HepG2 (cell line): ENCODE measurements around the gene TMEM41B. TPM values are rescaled to one million over a fixed set of nuclear protein-coding genes. Genes with fewer than 3 reads are reported as not detected.

Experiments used
- ATAC-seq: fragments of 200-7000 bp; cut with Tn5 transposase; 3 replicates; pipeline ENCODE4 v1.9.1; 2020; ENCODE audit warnings: mild to moderate bottlenecking, moderate library complexity
- BruUV-seq: library from RNA; stranded (reverse); fragments of 400-500 nt; replicated peaks from 2 replicates; lab custom pipeline; 2021; lab: Mats Ljungman, UMichigan
- CTCF ChIA-PET: fragments of 300-600 bp; formaldehyde crosslinking; extraction: SDS; loops from one replicate; lab custom pipeline; 2021; ENCODE audit warnings: low total read pairs, inconsistent platforms, low intra/inter-chr PET ratio; lab: Yijun Ruan, JAX
- POLR2A ChIA-PET: fragments of 350-600 bp; sonication (Branson Sonifier 250); formaldehyde crosslinking; loops from one replicate; lab custom pipeline; 2020; ENCODE audit warnings: antibody characterized with exemption, inconsistent platforms; lab: Yijun Ruan, JAX
- DNase-seq: peaks from one replicate; pipeline ENCODE4 v3.0.0-alpha.2; 2015; ENCODE audit warnings: low spot score
- FAIRE-seq: peaks from 3 replicates; lab custom pipeline; 2011; peaks lifted over from hg19 to GRCh38; lab: Jason Lieb, UNC
- H2AFZ ChIP-seq: one replicate; pipeline ENCODE4 v1.6.1; 2011; ENCODE audit warnings: low read length, inconsistent platforms
- H3K27ac ChIP-seq: fragments of 300-600 bp; 3 replicates; pipeline ENCODE4 v1.8.0; 2011; ENCODE audit warnings: mixed run types, mild to moderate bottlenecking, mixed read lengths, low read length, inconsistent platforms; ENCODE audit not compliant: insufficient read depth; ENCODE audit errors: extremely low read length
- H3K27me3 ChIP-seq, 2 experiments: fragments of 200-600 bp in 1 of 2; 2 replicates in 1 of 2; 3 replicates in 1 of 2; pipeline versions ENCODE4 v1.6.0 to v1.8.0; 2011; ENCODE audit warnings: low read length in 2 of 2, mild to moderate bottlenecking in 2 of 2, moderate library complexity in 2 of 2, inconsistent platforms in 1 of 2; ENCODE audit not compliant: insufficient read depth in 2 of 2, control insufficient read depth in 1 of 2
- H3K36me3 ChIP-seq, 2 experiments: fragments of 200-600 bp in 1 of 2; replicated peaks in 1 of 2; 2 replicates in 1 of 2; 3 replicates in 1 of 2; pipeline versions ENCODE4 v1.5.1 to v1.8.0; 2011; ENCODE audit warnings: low read length in 2 of 2, inconsistent platforms in 1 of 2; ENCODE audit not compliant: insufficient read depth in 2 of 2, control insufficient read depth in 1 of 2
- H3K4me1 ChIP-seq: 2 replicates; pipeline ENCODE4 v1.5.1; 2012; ENCODE audit warnings: low read length, inconsistent platforms; ENCODE audit not compliant: insufficient read depth
- H3K4me2 ChIP-seq: 2 replicates; pipeline ENCODE4 v1.6.0; 2011; ENCODE audit warnings: low read depth, low read length, inconsistent platforms
- H3K4me3 ChIP-seq, 3 experiments: fragments of 200-600 bp in 1 of 3; sonication (generic), shearing (Covaris generic) in 1 of 3; replicated peaks in 1 of 3; 2 replicates each; pipeline ENCODE4 v1.5.1; 2011 to 2016; ENCODE audit warnings: low read length in 3 of 3, inconsistent platforms in 2 of 3, low read depth in 2 of 3, mild to moderate bottlenecking in 2 of 3, control low read depth in 1 of 3, mixed read lengths in 1 of 3; ENCODE audit not compliant: insufficient read depth in 1 of 3
- H3K79me2 ChIP-seq: one replicate; pipeline ENCODE4 v1.6.1; 2011; ENCODE audit warnings: low read length, inconsistent platforms; ENCODE audit not compliant: insufficient read depth
- H3K9ac ChIP-seq: 2 replicates; pipeline ENCODE4 v1.6.0; 2011; ENCODE audit warnings: mild to moderate bottlenecking, low read depth, low read length, inconsistent platforms; ENCODE audit not compliant: insufficient read depth
- H3K9me3 ChIP-seq: 2 replicates; pipeline ENCODE4 v1.5.1; 2012; ENCODE audit warnings: mild to moderate bottlenecking, low read length
- H4K20me1 ChIP-seq: 2 replicates; pipeline ENCODE4 v1.6.0; 2011; ENCODE audit warnings: inconsistent platforms, mild to moderate bottlenecking, low read length, moderate library complexity; ENCODE audit not compliant: insufficient read depth
- ADNP ChIP-seq: sonication (generic); formaldehyde crosslinking; IDR thresholded peaks from 2 replicates; pipeline ENCODE4 v1.4.0; 2020; ENCODE audit warnings: missing genetic modification reagents
- BCL6 ChIP-seq: IDR thresholded peaks from 2 replicates; pipeline ENCODE4 v1.6.1; 2016; ENCODE audit warnings: missing genetic modification reagents, missing compliant biosample characterization
- MTF1 ChIP-seq: sonication (generic); formaldehyde crosslinking; IDR thresholded peaks from 2 replicates; pipeline ENCODE4 v1.5.0; 2020; ENCODE audit warnings: missing genetic modification reagents
- POGZ ChIP-seq: sonication (generic); formaldehyde crosslinking; IDR thresholded peaks from 2 replicates; pipeline ENCODE4 v1.4.0; 2020; ENCODE audit warnings: mild to moderate bottlenecking, missing genetic modification reagents
- RBFOX2 ChIP-seq: fragments of 200-400 bp; formaldehyde crosslinking; IDR thresholded peaks from 2 replicates; pipeline ENCODE4 v1.6.1; 2017; ENCODE audit warnings: low read depth, mild to moderate bottlenecking, low read length
- SATB2 ChIP-seq: sonication (generic); formaldehyde crosslinking; IDR thresholded peaks from 2 replicates; pipeline ENCODE4 v1.5.0; 2020; ENCODE audit warnings: missing genetic modification reagents
- SRSF4 ChIP-seq: fragments of 200-400 bp; formaldehyde crosslinking; IDR thresholded peaks from one replicate; pipeline ENCODE4 v1.6.1; 2018; ENCODE audit warnings: mild to moderate bottlenecking, low read depth, low read length, moderate library complexity; ENCODE audit not compliant: poor library complexity, severe bottlenecking
- TMF1 ChIP-seq: sonication (generic); formaldehyde crosslinking; IDR thresholded peaks from 2 replicates; pipeline ENCODE4 v1.8.1; 2022; ENCODE audit warnings: low read depth, missing genetic modification reagents
- ZNF280D ChIP-seq: sonication (generic); formaldehyde crosslinking; IDR thresholded peaks from 2 replicates; pipeline ENCODE4 v1.5.1; 2020; ENCODE audit warnings: mild to moderate bottlenecking, missing genetic modification reagents
- ZNF296 ChIP-seq: sonication (generic); formaldehyde crosslinking; conservative IDR thresholded peaks from 2 replicates; pipeline ENCODE4 v1.5.0; 2020; ENCODE audit warnings: mild to moderate bottlenecking, missing genetic modification reagents
- ZNF337 ChIP-seq: sonication (generic); formaldehyde crosslinking; IDR thresholded peaks from 2 replicates; pipeline ENCODE4 v1.5.1; 2020; ENCODE audit warnings: missing genetic modification reagents, low read depth, mild to moderate bottlenecking, borderline replicate concordance
- ZNF484 ChIP-seq: sonication (generic); formaldehyde crosslinking; IDR thresholded peaks from 2 replicates; pipeline ENCODE4 v1.5.1; 2020; ENCODE audit warnings: mild to moderate bottlenecking, low read depth, missing genetic modification reagents, borderline replicate concordance
- ZNF569 ChIP-seq: sonication (generic); formaldehyde crosslinking; IDR thresholded peaks from 2 replicates; pipeline ENCODE4 v1.5.0; 2020; ENCODE audit warnings: mild to moderate bottlenecking, missing genetic modification reagents, moderate library complexity, borderline replicate concordance
- WGBS: methylation state at CpG from one replicate; pipeline ENCODE4 v1.1.6; 2017; ENCODE audit warnings: low lambda C conversion rate; 5-methylcytosine and 5-hydroxymethylcytosine counted together
- in situ Hi-C: cut with HindIII; loops from 2 replicates; pipeline ENCODE4 v1.10.0; 2017; ENCODE audit warnings: low pct_unique_long_range_greater_than_20kb; ENCODE audit not compliant: extremely low pct_ligation_motif_present
- intact Hi-C: fragments of 100-400 bp; cut with micrococcal nuclease; formaldehyde crosslinking; loops from one replicate; pipeline ENCODE4 v1.10.0; 2022; ENCODE audit not compliant: unreplicated experiment
- polyA plus RNA-seq, 8 experiments: library from polyadenylated mRNA; depleted of rRNA in 3 of 8; stranded (reverse) in 7 of 8; unstranded in 1 of 8; fragments of >200 nt; fragmentation: Illumina TruSeq in 4 of 8; extraction: Trizol in 4 of 8; gene quantifications; 2 replicates each; pipeline versions ENCODE4 v1.2.1 to v1.2.3, GENCODE V29; 2011 to 2016; ENCODE audit warnings: low read depth in 4 of 8, missing spikeins in 1 of 8, mixed read lengths in 1 of 8; ENCODE audit not compliant: insufficient read depth in 1 of 8
- total RNA-seq, 5 experiments: library from RNA; depleted of rRNA; stranded (reverse); fragments of >200 nt; fragmentation: Illumina TruSeq; extraction: Trizol; gene quantifications; 2 replicates each; pipeline ENCODE4 v1.2.3, GENCODE V29; 2016; ENCODE audit warnings: low read depth in 1 of 5
- TF ChIP-seq, protein P1 (sequence below): sonication (generic); formaldehyde crosslinking; IDR thresholded peaks from 2 replicates; pipeline ENCODE4 v1.5.0; 2020; ENCODE audit warnings: mild to moderate bottlenecking, missing genetic modification reagents
- TF ChIP-seq, protein P2 (sequence below): sonication (generic); formaldehyde crosslinking; IDR thresholded peaks from 2 replicates; pipeline ENCODE4 v1.4.0; 2020; ENCODE audit warnings: missing genetic modification reagents

Gene TMEM41B
- total and polyA plus RNA-seq, 2 of the 13 experiments (the other 11 are each of a cell fraction or from before 2014, with no cell fraction given), result 36.8 to 48.1 TPM

- TF ChIP-seq, protein P1, sequence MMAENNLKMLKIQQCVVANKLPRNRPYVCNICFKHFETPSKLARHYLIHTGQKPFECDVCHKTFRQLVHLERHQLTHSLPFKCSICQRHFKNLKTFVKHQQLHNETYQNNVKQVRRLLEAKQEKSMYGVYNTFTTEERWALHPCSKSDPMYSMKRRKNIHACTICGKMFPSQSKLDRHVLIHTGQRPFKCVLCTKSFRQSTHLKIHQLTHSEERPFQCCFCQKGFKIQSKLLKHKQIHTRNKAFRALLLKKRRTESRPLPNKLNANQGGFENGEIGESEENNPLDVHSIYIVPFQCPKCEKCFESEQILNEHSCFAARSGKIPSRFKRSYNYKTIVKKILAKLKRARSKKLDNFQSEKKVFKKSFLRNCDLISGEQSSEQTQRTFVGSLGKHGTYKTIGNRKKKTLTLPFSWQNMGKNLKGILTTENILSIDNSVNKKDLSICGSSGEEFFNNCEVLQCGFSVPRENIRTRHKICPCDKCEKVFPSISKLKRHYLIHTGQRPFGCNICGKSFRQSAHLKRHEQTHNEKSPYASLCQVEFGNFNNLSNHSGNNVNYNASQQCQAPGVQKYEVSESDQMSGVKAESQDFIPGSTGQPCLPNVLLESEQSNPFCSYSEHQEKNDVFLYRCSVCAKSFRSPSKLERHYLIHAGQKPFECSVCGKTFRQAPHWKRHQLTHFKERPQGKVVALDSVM (CRISPR knock-in tag), result no peak
- TF ChIP-seq, protein P2, sequence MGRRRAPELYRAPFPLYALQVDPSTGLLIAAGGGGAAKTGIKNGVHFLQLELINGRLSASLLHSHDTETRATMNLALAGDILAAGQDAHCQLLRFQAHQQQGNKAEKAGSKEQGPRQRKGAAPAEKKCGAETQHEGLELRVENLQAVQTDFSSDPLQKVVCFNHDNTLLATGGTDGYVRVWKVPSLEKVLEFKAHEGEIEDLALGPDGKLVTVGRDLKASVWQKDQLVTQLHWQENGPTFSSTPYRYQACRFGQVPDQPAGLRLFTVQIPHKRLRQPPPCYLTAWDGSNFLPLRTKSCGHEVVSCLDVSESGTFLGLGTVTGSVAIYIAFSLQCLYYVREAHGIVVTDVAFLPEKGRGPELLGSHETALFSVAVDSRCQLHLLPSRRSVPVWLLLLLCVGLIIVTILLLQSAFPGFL (CRISPR knock-in tag), result no peak
- no peak for TF ChIP-seq ZNF280D (CRISPR knock-in tag)
- no peak for TF ChIP-seq SATB2
- no peak for TF ChIP-seq SRSF4
- no peak for TF ChIP-seq BCL6 (CRISPR knock-in tag)
- TF ChIP-seq ADNP (CRISPR knock-in tag), result no peak
- TF ChIP-seq ZNF569, result no peak
- no peak for TF ChIP-seq TMF1
- TF ChIP-seq ZNF337 (CRISPR knock-in tag), result no peak
- TF ChIP-seq ZNF484 (CRISPR knock-in tag), result no peak
- TF ChIP-seq MTF1 (CRISPR knock-in tag), result no peak
- no peak for TF ChIP-seq RBFOX2
- no peak for TF ChIP-seq POGZ (CRISPR knock-in tag)
- no peak for TF ChIP-seq ZNF296 (CRISPR knock-in tag)
- ATAC-seq, result no peak
- intact Hi-C loops, result no loop called here
- Histone ChIP-seq H3K4me2 (no peak overlapping the region), H4K20me1 (no peaks in the 10 kb centered on the region), H3K9ac (no peak overlapping the region), H3K4me1 (no peaks in the 10 kb centered on the region), H3K27me3 (no peaks in the 10 kb centered on the region), H3K79me2 (no peaks in the 10 kb centered on the region), H3K27ac (no peak overlapping the region), H2AFZ (no peak overlapping the region), H3K4me3 (no peak overlapping the region), H3K36me3 (peaks cover 0 to 7% of the 10 kb centered on the region in 2 experiments; a peak in 1 of 5 replicates), H3K9me3 (no peaks in the 10 kb centered on the region)
- WGBS, result 69% methylated on average over 4 of the region's 4 CpGs
- ChIA-PET CTCF (no interaction called here), POLR2A (interaction anchor here (1.2 to 1.4 kb wide), 2 partner anchors 15 to 180 kb away, joined by 4 to 5 read pairs; partner anchors contain the start of gene ZNF143)
- DNase-seq, result no peak
- no peak for FAIRE-seq
- BruUV-seq, result no TSS peak
- in situ Hi-C loops, result no loop called here
These were observed 33.6 kb downstream of the TMEM41B start for GRCh38 chr11:9280655-9281301.
